T-cell (primary cell): ENCODE data around the gene LMBRD1. TPM values are rescaled to one million over a fixed set of nuclear protein-coding genes. Genes with fewer than 3 reads are reported as not detected.

Source experiments
- ATAC-seq, 4 experiments: fragments of 200-7000 bp in 3 of 4; fragments of 150-1000 bp in 1 of 4; cut with Tn5 transposase; replicated peaks in 1 of 4; 1 replicate in 3 of 4; 2 replicates in 1 of 4; pipeline ENCODE4 v1.10.0; 2021; ENCODE audit warnings: moderate library complexity in 3 of 4, mild to moderate bottlenecking in 2 of 4, moderate number of reproducible peaks in 1 of 4
- CTCF ChIA-PET, 2 donors: fragments of 300-600 bp; sonication (Branson Sonifier 250); formaldehyde crosslinking; loops; one replicate each; lab custom pipeline; 2022; ENCODE audit warnings: antibody characterized with exemption in 2 of 2; lab: Charles Lee
- POLR2A ChIA-PET, 2 donors: fragments of 300-600 bp; sonication (Branson Sonifier 250); formaldehyde crosslinking; loops; one replicate each; lab custom pipeline; 2022; ENCODE audit warnings: antibody characterized with exemption in 2 of 2; lab: Charles Lee
- DNase-seq, 35 experiments: peaks; one replicate each; pipeline versions ENCODE4 v3.0.0 to v3.0.0-alpha.2; 2013 to 2023
- H3K27ac ChIP-seq: one replicate; pipeline ENCODE4 v1.5.1; 2013; ENCODE audit warnings: low read length
- H3K27me3 ChIP-seq, 2 experiments: replicated peaks in 1 of 2; 1 replicate in 1 of 2; 2 replicates in 1 of 2; pipeline versions ENCODE4 v1.6.1 to v1.7.0; 2013; ENCODE audit warnings: low read length in 1 of 2, mixed read lengths in 1 of 2; ENCODE audit not compliant: control insufficient read depth in 2 of 2, insufficient read depth in 2 of 2; ENCODE audit errors: extremely low read depth in 1 of 2
- H3K36me3 ChIP-seq, 2 donors: 1 replicate in 1 of 2; 2 replicates in 1 of 2; pipeline versions ENCODE4 v1.6.1 to v1.7.0; 2013; ENCODE audit warnings: low read length in 1 of 2; ENCODE audit not compliant: control insufficient read depth in 2 of 2, insufficient read depth in 1 of 2; ENCODE audit errors: extremely low read depth in 1 of 2
- H3K4me1 ChIP-seq, 2 experiments: 1 replicate in 1 of 2; 2 replicates in 1 of 2; pipeline versions ENCODE4 v1.6.1 to v1.7.0; 2013; ENCODE audit warnings: low read length in 2 of 2, mixed read lengths in 1 of 2; ENCODE audit not compliant: insufficient read depth in 2 of 2, control insufficient read depth in 1 of 2; ENCODE audit errors: extremely low read depth in 1 of 2
- H3K4me3 ChIP-seq, 2 donors: 1 replicate in 1 of 2; 2 replicates in 1 of 2; pipeline versions ENCODE4 v1.5.1 to v1.7.0; 2013; ENCODE audit warnings: mild to moderate bottlenecking in 2 of 2, low read length in 1 of 2, moderate library complexity in 1 of 2; ENCODE audit not compliant: control insufficient read depth in 1 of 2; ENCODE audit errors: extremely low read depth in 1 of 2
- H3K9me3 ChIP-seq: 2 replicates; pipeline ENCODE4 v1.7.0; 2013
- H3K27ac Mint-ChIP-seq, 2 donors: one replicate each; pipeline ENCODE4 v1.8.0; 2020 to 2021; ENCODE audit warnings: mild to moderate bottlenecking in 2 of 2, mixed read lengths in 2 of 2
- H3K27me3 Mint-ChIP-seq, 2 donors: one replicate each; pipeline ENCODE4 v1.8.0; 2021 to 2022; ENCODE audit warnings: mixed read lengths in 2 of 2
- H3K36me3 Mint-ChIP-seq: one replicate; pipeline ENCODE4 v1.8.0; 2021; ENCODE audit warnings: mixed read lengths
- H3K4me1 Mint-ChIP-seq, 3 donors: one replicate each; pipeline ENCODE4 v1.8.0; 2020 to 2022; ENCODE audit warnings: mixed read lengths in 3 of 3, mild to moderate bottlenecking in 1 of 3
- H3K4me3 Mint-ChIP-seq, 3 donors: one replicate each; pipeline ENCODE4 v1.8.0; 2020 to 2022; ENCODE audit warnings: mild to moderate bottlenecking in 3 of 3, mixed read lengths in 3 of 3, moderate library complexity in 3 of 3
- H3K9me3 Mint-ChIP-seq, 3 donors: one replicate each; pipeline ENCODE4 v1.8.0; 2020 to 2022; ENCODE audit warnings: mixed read lengths in 3 of 3
- WGBS: methylation state at CpG from one replicate; pipeline ENCODE4 v1.1.5; 2013; ENCODE audit warnings: missing lambda C conversion rate; ENCODE audit not compliant: insufficient coverage; 5-methylcytosine and 5-hydroxymethylcytosine counted together
- total RNA-seq, 35 experiments: library from RNA in 6 of 35; stranded (reverse) in 6 of 35; fragments of 120-200 nt in 1 of 35; gene quantifications; one replicate each; pipeline versions ENCODE4 v1.2.1 to v1.2.4 and lab custom pipeline; 2013 to 2026

LMBRD1 gene
- total RNA-seq, 5 donors from 2014 or later (not counting 1 experiment from before 2014, with no cell fraction given): 37.1 to 41.5 (median 37.7) TPM

- H3K4me1 Mint-ChIP-seq: peaks cover 7 to 9% (median 9%) of the 10 kb centered on the region in 3 donors
- ChIA-PET CTCF (no interaction called here), POLR2A (interaction anchor here in 1 of 2 donors (0.7 kb wide), 1 partner anchor 10 kb away, joined by 5 read pairs; no protein-coding TSS in a partner anchor)
- no peaks in the 10 kb centered on the region for H3K4me1 ChIP-seq
- peaks cover 45% of the 10 kb centered on the region for H3K36me3 Mint-ChIP-seq
- H3K27me3 Mint-ChIP-seq: no peaks in the 10 kb centered on the region
- H3K27ac Mint-ChIP-seq: peak overlapping the region in 1 of 2 donors; percentile 4
- no peak overlapping the region for H3K27ac ChIP-seq
- peaks cover 0 to 27% of the 10 kb centered on the region in 2 donors for H3K36me3 ChIP-seq
- no peak for DNase-seq
- no peak overlapping the region for H3K4me3 ChIP-seq
- peak in 1 of 4 experiments; percentile 53 for ATAC-seq
- H3K27me3 ChIP-seq: no peaks in the 10 kb centered on the region
- WGBS: 20% methylated on average over 1 of the region's 2 CpGs
- H3K4me3 Mint-ChIP-seq: no peak overlapping the region
- no peaks in the 10 kb centered on the region for H3K9me3 Mint-ChIP-seq
- H3K9me3 ChIP-seq: no peaks in the 10 kb centered on the region
Observed at GRCh38 chr6:69696273-69696672, 100.5 kb downstream of the LMBRD1 start.

GRCh38 chr6:69693762-69694161, 103.0 kb downstream of the LMBRD1 start:
- Mint-ChIP-seq H3K27ac (no peak overlapping the region), H3K27me3 (no peaks in the 10 kb centered on the region), H3K4me1 (peaks cover 7 to 11% (median 9%) of the 10 kb centered on the region in 3 donors), H3K4me3 (no peak overlapping the region), H3K9me3 (no peaks in the 10 kb centered on the region), H3K36me3 (peaks cover 55% of the 10 kb centered on the region)
- CTCF ChIA-PET: no interaction called here
- Histone ChIP-seq H3K27me3 (no peaks in the 10 kb centered on the region), H3K36me3 (peaks cover 0 to 16% of the 10 kb centered on the region in 2 donors), H3K4me1 (no peaks in the 10 kb centered on the region), H3K9me3 (no peaks in the 10 kb centered on the region), H3K4me3 (no peak overlapping the region), H3K27ac (no peak overlapping the region)
- ATAC-seq: no peak
- no peak for DNase-seq
- POLR2A ChIA-PET: no interaction called here

GRCh38 chr6:69690986-69691385, 105.8 kb downstream of the LMBRD1 start:
- H3K4me1 ChIP-seq: no peaks in the 10 kb centered on the region
- no peaks in the 10 kb centered on the region for H3K27me3 ChIP-seq
- Mint-ChIP-seq H3K4me1 (peaks cover 6 to 18% (median 6%) of the 10 kb centered on the region in 3 donors), H3K27ac (no peak overlapping the region), H3K27me3 (no peaks in the 10 kb centered on the region), H3K9me3 (no peaks in the 10 kb centered on the region), H3K4me3 (no peak overlapping the region), H3K36me3 (peaks cover 50% of the 10 kb centered on the region)
- no peak for DNase-seq
- H3K4me3 ChIP-seq: no peak overlapping the region
- ChIA-PET CTCF (no interaction called here), POLR2A (no interaction called here)
- no peaks in the 10 kb centered on the region for H3K9me3 ChIP-seq
- no peak for ATAC-seq
- H3K36me3 ChIP-seq: peaks cover 0 to 2% of the 10 kb centered on the region in 2 donors
- no CpG with 5 or more reads among the region's 1 CpG for WGBS
- H3K27ac ChIP-seq: no peak overlapping the region

- Histone ChIP-seq H3K27ac (no peak overlapping the region), H3K9me3 (no peaks in the 10 kb centered on the region), H3K27me3 (no peaks in the 10 kb centered on the region), H3K36me3 (peaks cover 4 to 16% of the 10 kb centered on the region in 2 donors), H3K4me1 (no peaks in the 10 kb centered on the region), H3K4me3 (no peak overlapping the region)
- ChIA-PET CTCF (no interaction called here), POLR2A (interaction anchor here in 1 of 2 donors (0.6 kb wide), 1 partner anchor 235 kb away, joined by 3 read pairs; no protein-coding TSS in a partner anchor)
- ATAC-seq (no peak), DNase-seq (no peak)
- no peaks in the 10 kb centered on the region for H3K27me3 Mint-ChIP-seq
- peaks cover 46% of the 10 kb centered on the region for H3K36me3 Mint-ChIP-seq
- no peak overlapping the region for H3K27ac Mint-ChIP-seq
- H3K9me3 Mint-ChIP-seq: no peaks in the 10 kb centered on the region
- H3K4me3 Mint-ChIP-seq: no peak overlapping the region
- H3K4me1 Mint-ChIP-seq: peaks cover 15 to 23% (median 16%) of the 10 kb centered on the region in 3 donors
- WGBS: no CpG with 5 or more reads among the region's 1 CpG
Observed at GRCh38 chr6:69680302-69680701, 116.5 kb downstream of the LMBRD1 start.

- ATAC-seq (no peak), DNase-seq (no peak)
- Mint-ChIP-seq H3K4me1 (no peaks in the 10 kb centered on the region), H3K4me3 (no peak overlapping the region), H3K27me3 (no peaks in the 10 kb centered on the region), H3K27ac (peak overlapping the region in 1 of 2 donors; percentile 1), H3K9me3 (no peaks in the 10 kb centered on the region), H3K36me3 (peaks cover 63% of the 10 kb centered on the region)
- no peak overlapping the region for H3K27ac ChIP-seq
- ChIA-PET CTCF (interaction anchor here in 1 of 2 donors (0.9 to 1.1 kb wide), 2 partner anchors 9 to 14 kb away, joined by 3 to 4 read pairs; no protein-coding TSS in a partner anchor), POLR2A (interaction anchor here (0.5 kb wide), 2 partner anchors 43 to 217 kb away, joined by 3 to 5 read pairs; no protein-coding TSS in a partner anchor)
- H3K4me3 ChIP-seq: no peak overlapping the region
- no peaks in the 10 kb centered on the region for H3K27me3 ChIP-seq
- WGBS: 89% methylated on average over 1 of the region's 2 CpGs
- H3K4me1 ChIP-seq: no peaks in the 10 kb centered on the region
- peaks cover 4 to 26% of the 10 kb centered on the region in 2 donors for H3K36me3 ChIP-seq
- H3K9me3 ChIP-seq: no peaks in the 10 kb centered on the region
Observed at GRCh38 chr6:69673298-69673697, 123.5 kb downstream of the LMBRD1 start.

GRCh38 chr6:69668916-69669315, 127.9 kb downstream of the LMBRD1 start:
- Mint-ChIP-seq H3K9me3 (no peaks in the 10 kb centered on the region), H3K36me3 (peaks cover 27% of the 10 kb centered on the region), H3K27me3 (peaks cover 2% of the 10 kb centered on the region in 2 donors), H3K4me3 (no peak overlapping the region), H3K27ac (no peak overlapping the region), H3K4me1 (no peaks in the 10 kb centered on the region)
- Histone ChIP-seq H3K27me3 (no peaks in the 10 kb centered on the region), H3K4me1 (no peaks in the 10 kb centered on the region), H3K36me3 (peaks cover 0 to 5% of the 10 kb centered on the region in 2 donors), H3K4me3 (no peak overlapping the region), H3K9me3 (no peaks in the 10 kb centered on the region), H3K27ac (no peak overlapping the region)
- ATAC-seq (no peak), DNase-seq (no peak)
- CTCF ChIA-PET: no interaction called here
- WGBS: 100% methylated on average over 1 of the region's 4 CpGs
- POLR2A ChIA-PET: no interaction called here
